CD4-positive, alpha-beta T cell treated with Interleukin-17A for 1 hour (primary cell): ENCODE data around the gene GREM1.

Experiments used
- DNase-seq: peaks from one replicate; pipeline ENCODE4 v3.0.0-alpha.2; 2020

Gene GREM1

DNA sequence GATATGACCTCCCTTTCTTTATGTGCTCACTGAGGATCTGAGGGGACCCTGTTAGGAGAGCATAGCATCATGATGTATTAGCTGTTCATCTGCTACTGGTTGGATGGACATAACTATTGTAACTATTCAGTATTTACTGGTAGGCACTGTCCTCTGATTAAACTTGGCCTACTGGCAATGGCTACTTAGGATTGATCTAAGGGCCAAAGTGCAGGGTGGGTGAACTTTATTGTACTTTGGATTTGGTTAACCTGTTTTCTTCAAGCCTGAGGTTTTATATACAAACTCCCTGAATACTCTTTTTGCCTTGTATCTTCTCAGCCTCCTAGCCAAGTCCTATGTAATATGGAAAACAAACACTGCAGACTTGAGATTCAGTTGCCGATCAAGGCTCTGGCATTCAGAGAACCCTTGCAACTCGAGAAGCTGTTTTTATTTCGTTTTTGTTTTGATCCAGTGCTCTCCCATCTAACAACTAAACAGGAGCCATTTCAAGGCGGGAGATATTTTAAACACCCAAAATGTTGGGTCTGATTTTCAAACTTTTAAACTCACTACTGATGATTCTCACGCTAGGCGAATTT, 14.9 kb downstream of the GREM1 start:
- no peak for DNase-seq

DNA sequence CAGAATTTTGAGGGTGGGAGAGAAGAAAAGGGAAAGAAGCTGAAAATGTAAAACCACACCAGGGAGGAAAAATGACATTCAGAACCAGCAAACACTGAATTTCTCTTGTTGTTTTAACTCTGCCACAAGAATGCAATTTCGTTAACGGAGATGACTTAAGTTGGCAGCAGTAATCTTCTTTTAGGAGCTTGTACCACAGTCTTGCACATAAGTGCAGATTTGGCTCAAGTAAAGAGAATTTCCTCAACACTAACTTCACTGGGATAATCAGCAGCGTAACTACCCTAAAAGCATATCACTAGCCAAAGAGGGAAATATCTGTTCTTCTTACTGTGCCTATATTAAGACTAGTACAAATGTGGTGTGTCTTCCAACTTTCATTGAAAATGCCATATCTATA, 15.5 kb downstream of the GREM1 start:
- DNase-seq: no peak

DNA sequence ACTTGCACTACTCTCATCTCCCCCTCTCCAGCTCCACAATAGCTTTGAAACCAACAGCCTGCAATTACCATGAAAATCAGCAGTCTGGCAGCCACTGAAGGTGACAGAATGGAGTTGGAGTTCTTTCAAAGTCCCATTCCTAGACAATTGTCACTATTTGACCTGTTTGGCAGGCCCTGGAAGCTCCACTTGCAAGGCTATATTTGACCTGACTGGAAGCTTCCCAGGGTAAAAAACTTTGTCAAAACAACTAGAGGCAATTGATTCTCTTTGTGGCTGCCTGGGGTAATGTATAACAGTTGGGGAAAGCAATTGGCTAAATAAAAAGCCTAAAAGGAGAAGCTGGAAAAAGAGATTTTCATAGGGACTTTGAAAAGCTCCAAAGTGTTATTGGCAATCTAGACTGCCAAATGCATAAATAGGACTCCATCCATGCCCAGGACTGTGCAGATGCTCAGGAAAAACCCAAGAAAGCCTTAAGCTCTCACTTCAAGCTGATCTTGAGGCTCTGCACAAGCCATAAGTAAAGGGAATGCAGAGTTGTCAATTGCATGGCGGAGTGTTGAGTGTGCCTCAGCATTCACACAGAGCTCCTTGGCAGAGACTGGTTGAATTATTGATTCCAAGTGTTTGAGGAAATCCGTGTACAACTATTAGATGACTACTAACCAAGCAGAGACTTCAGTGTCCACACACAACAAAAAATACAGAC, 18.3 kb downstream of the GREM1 start:
- DNase-seq: no peak

DNA sequence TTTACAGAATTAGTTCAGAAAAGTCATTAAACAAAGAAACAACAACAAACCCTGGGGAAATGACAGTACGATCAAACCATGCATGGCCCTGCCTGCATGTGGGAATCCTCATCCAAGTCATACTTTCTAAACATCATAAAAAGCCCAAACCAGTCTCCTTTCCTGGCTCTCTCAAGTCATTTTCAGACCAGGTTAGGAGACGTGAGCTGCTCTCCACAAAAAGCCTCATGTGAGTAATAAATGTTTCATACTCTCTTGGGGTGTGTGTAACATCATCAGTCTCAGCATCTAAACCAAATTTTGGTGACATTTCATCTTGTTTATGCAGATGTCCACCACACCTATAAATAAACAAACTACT, 18.9 kb downstream of the GREM1 start:
- DNase-seq: no peak

DNA sequence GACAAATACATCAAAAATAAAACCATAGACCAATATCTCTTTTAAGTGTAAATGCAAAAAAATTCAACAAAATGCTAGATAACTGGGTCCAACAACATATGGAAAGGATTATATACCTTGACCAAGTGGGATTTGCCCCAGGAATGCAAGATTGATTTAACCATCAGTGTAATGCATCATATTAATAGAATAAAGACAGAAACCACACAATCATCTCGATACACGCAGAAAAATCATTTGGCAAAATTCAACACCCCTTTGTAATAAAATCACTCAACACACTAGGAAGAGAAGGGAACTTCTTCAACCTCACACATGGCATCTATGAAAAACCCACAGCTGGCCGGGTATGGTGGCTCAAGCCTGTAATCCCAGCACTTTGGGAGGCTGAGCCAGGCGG, 19.5 kb downstream of the GREM1 start:
- DNase-seq: no peak

DNA sequence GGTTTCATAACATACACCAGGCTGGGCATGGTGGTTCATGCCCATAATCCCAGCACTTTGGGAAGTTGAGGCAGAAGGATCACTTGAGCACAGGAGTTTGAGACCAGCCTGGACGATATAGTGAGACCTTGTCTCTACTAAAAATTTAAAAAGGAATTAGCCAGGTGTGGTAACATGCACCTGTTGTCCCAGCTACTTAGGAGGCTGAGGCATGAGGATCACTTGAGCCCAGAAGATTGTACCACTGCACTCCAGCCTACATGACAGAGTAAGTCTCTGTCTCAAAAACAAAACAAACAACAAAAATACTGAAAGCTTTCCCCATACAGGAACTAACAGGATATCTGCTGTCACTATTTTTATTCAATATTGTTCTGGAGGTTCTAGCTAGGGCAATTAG, 20.9 kb downstream of the GREM1 start:
- no peak for DNase-seq

DNA sequence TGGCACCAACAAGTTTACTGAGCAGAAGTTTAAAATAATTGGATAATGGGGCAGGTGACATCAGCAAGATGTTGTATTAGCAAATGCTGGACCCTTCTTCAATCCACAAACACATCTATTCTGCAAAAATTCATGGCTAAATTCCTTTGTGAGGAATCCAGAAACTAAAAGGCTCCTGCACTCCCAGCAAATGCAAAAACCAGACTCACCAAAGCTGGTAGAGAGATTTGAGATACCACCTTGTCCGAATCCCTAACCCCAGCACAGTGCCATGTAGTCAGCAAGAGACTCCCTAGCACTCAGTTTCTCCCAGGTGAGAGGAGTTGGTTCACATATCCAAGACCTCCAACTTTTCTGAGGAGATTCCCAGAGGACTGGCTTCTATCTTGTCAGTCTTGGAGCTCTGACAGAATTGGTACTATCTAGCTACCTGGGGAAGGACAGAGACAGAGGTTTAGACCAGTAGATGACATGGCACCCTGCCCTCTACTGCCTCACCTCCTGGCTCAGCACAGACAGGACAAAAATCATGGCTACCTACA, 21.8 kb downstream of the GREM1 start:
- DNase-seq: no peak

DNA sequence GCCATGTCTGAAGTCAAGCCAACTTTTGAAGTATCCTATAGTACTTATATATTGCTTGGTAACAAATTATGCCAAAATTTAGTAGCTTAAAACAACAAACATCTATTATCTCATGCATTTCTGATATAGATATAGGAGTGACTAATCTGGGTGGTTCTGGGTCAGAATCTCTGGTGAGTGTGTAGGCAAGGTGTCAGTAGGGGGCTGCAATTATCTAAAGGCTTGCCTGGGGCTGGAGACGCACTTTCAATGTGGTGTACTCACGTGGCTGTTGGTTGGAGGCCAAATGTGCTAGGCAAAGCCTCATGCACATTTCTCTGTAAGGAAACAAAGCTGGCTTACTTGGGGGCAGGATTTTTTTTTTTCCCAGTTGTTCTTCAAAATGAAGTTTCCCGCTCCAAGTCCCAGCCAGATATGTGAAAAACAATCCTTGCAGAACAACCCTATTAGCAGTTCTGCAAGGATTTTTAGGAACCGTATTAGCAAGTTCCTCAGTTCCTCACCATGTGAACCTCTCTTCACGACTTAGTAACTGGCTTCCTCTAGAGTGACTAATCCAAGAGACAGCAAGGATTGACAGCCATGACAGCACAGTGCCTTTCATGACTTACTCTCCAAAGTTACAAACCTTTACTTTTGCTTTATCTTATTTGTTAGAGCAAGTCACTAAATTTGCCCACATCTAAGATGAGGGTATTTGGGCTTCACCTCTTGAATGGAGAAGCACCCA, 25.8 kb downstream of the GREM1 start:
- no peak for DNase-seq

DNA sequence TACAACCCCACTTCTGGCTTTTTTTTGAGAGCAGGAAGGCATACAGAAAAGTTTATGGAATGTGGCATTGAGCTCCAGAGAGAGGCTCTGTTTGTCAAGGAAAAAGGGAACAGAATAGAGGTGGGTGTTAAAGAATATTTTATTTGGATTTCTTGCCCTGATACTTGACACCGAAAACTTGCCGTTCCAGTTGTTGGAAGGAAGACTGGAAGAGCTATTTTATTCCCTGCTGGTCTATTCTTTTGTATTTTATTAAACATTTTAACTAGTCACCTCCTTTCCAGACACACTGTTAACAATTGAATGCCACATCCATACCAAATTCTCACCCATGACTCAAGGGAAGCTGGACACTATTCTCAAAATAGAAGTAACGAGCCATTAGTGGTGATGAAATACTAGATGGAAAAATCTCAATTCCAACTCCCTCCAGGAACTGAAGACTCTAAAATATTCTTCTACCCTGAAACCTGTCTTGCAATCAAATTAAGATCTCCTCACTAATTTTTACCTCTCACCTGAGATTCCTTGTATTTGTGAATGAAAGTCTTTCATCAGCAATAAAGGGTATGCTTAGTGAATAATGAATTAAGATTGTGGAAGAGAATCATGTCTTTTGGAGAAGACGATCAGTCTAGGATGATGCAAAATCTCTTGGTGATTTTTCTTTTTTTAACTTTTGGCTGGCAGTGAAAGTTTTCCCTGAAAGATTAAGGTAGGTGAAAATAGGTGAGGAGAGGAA, 28.5 kb downstream of the GREM1 start:
- no peak for DNase-seq

DNA sequence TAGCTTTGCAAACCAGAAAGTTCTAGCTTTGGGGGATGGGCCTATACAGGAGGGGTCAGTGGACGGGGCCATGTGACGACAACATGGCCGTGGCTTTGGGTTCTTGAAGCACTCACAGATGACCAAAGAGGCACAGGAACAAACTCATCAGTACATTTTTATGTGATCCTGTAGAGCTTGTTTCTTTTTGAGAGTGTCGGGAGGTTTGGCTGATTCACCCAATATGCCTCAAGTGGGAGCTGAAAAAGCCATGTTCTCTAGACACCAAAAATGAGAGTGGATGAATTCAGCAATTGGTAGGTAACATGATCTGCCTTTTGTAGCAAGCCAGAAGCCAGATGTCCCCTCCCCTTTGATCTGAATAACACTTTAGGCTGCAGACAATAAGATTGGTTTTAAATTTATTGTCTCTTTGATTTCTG, 30.1 kb downstream of the GREM1 start:
- no peak for DNase-seq

DNA sequence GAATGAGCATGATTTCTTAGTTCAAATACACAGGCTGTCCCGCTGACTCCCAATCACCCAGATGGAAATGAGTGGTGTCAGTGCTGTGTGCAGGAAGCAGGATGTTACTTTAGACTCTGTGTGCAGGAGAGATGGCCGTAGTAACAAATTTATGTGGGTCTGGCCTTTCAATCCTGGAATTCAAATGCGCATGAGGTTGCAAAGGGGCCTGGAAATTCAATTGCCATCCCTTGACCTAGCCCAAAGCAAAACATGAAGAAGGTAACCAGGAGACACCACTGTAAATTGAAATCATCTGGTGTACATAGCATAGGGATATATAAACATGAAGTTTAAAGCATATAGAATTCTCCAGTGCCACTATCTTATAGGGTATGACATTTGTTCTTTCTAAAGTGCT, 33.2 kb downstream of the GREM1 start:
- DNase-seq: no peak

DNA sequence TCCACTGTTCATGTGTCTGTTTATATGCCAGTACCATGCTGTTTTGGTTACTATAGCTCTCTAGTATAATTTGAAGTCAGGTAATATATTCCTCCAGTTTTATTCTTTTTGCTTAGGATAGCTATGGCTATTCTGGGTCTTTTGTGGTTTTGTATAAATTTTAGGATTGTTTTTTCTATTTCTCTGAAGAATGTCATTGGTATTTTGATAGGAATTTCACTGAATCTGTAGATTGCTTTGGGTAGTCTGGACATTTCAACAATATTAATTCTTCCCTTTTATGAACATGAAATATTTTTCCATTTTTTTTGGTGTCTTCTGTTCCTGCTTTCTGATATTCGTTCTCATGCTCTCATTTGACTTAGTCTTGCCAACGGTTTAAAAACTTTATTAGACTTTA, 39.6 kb downstream of the GREM1 start:
- DNase-seq: no peak

DNA sequence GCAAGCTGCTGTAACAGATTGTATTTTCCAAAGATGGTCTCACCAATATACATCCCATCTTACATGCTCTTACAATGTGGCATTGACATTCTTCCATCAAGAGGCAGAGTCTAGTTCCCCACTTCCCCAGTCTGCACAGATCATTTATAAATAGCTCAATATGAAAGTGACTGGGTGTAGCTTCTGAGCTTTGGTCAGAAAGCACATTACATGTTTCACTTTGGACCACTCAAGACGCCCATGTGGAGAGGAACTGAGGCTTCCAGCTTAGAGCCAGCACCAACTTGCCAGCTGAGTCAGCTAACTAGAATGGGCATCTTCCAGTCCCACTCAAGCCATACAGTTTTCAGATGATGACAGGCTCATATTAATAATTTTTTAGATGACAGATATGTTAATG, 45.5 kb downstream of the GREM1 start:
- no peak for DNase-seq

DNA sequence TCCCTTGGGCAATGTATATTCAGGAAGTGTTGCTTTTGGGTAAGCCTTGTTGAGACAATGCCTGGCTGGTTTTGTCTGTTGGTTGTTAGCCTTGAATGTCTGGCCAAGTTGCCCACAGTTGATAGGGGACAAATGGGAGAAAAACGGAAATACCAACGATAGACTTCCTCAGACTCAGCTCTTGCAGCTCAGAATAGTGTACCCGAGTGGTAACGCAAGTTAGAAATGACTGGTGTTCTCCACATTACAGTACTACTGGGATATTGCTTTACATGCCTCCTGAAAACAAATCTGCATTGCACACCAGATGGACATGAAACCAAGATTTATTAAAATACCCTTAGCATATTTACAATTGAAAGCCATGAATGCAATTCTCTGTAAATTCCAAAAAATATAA, 47.4 kb downstream of the GREM1 start:
- DNase-seq: no peak

DNA sequence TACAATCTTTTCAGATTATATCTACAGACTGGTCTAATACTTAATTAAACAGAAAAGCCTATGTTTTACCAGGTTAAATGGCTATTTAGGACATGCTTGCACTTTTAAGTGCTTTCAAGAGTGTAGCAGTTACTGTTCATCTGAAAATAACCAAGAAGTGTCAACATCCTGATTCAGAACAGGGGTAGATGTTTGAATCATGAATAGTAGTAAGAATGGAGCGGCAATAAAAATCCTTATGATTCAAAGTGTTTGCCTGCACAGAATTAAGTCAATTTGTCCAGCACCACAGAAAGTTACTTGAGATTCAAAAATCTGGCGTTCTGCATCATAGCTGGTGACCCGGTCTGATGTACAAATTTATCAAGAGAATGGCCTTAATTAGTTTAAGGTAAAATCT, 48.3 kb downstream of the GREM1 start:
- DNase-seq: no peak

DNA sequence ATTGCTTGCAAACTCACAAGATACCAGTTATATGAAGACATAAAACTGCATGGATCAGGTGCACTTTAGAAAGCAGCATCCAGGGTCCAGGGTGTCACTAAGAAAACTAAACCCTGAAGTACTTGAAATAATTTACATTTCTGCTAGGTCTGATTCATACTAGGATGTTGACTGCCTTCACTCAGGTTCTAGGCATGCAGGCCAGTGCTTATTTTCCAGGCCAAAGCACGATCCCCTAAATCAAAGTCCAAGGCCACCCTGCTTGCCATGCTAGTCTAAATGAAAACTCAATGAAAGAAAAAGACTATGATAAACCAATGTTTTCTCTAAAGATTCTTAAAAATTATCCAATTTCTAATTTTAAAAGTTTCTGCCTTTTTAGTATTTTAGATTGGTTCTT, 49.4 kb downstream of the GREM1 start:
- no peak for DNase-seq

DNA sequence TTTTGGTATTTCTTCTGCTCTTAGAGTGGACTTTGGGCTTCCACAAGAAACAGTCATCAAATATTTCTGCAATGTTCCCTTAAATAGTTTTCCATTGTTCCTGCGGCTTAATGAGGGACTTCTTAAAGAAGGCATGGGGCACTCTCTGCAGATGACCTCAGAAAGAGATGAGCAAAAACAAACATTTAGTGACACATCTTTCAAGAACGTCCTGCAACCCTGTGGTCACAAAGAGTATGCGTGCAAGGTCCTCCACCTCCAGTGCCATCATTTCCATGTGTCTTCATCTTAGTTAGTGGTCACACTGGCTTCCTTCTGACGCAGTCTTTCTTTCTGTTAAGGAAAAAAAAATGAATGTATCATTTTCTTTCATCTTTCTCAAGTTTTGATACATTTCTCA, 56.2 kb downstream of the GREM1 start:
- DNase-seq: no peak

DNA sequence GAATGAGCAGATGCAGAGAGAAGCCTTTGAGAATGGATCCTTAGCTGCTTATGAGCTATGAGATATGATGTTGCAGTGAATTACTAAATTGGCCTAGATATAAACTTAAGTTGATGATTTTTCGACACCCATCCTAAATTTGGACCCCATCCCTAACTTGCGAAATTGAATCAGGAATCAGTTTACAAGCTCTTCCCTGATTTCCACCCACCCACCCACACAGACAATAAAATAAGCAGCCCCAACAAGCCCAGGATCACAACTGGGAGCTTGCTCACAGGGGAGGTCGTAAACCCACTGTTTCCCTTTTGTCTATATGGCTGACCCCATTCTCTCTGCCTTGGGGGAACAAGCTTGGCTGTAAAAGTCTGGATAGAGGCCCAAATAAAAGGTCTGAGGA, 57.3 kb downstream of the GREM1 start:
- no peak for DNase-seq

DNA sequence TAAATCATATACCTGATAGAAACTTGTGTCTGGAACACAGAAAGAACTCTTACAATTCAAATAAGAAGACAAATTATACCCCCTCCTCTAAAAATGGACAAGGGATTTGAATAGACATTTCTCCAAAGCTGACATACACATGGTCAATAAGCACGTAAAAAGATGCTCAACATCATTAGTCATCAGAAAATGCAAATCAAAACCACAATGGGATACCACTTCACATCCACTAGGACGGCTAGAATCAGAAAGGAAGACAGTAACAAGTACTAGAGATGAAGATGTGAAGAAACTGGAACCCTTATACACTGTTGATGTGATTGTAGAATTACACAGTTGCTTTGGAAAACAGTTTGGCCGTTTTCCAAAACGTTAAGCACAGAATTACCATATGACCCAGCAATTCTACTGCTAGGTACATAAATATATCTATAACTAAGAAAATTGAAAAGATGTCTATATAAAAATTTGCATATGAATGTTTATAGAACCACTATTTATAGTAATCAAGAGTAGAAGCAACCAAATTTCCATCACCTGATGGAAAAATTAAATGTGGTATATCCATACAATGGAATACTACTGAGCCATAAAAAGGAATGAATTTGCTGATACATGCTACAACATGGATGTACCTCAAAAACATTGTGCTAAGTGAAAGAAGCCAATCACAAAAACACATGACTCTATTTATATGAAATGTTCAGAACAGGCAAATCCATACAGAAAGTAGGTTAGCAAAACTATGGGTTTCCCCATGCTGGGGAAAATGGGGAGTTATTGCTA, 60.8 kb downstream of the GREM1 start:
- DNase-seq: no peak

DNA sequence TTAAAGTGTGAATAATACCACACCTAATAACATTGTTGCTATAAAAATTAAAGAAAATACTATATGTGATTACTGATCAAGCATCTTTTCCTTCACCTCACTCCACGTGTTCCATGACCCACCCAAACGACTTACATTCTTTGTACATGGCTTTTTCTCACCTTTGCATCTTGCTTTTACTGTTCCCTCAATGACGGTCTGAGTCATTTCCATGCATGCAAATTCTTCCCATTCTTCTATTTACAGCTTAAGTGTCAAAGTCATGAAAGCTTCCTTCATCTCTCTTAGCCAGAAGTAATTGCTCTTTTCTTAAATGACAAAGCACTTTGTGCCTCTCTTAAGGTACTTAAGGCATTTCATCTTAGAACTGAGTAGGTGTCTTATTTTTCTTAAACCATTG, 64.0 kb downstream of the GREM1 start:
- no peak for DNase-seq

DNA sequence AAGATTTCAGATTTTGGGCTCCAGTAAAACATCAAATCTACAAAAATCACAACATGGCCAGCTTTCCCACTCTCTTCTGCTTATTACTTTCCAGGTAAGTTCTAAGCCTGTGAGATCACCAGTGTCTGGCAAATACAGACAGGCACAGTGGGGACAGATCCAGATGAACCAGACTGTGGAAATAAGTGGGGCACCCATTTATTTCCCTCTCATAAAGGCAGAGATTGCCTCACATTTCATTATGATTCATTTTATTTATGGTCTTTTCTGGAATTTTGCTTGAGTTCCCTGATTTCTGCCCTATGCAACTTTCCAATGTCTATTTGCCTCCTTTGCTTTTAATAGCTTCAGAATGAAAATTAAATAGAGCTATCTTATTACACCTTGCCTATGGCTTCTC, 66.8 kb downstream of the GREM1 start:
- DNase-seq: no peak

DNA sequence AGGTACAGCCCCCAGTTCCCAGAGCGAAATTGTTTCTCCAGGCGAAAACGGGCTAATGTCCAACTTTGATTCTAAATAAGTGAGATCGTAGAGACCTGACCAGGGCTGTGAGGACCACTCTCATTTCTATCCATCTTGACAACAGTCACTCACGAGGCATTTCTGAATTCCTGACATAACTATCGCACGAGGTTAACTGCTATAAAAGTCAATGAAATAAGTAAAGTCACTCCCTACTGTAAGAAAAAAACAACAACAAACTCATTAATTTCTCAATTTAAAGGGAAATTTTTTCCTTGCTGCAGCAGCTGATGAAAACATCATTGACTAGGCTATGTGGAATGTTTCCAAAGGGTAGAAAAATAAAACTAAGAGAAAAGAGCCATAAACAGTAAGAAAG, 69.1 kb downstream of the GREM1 start:
- DNase-seq: no peak

DNA sequence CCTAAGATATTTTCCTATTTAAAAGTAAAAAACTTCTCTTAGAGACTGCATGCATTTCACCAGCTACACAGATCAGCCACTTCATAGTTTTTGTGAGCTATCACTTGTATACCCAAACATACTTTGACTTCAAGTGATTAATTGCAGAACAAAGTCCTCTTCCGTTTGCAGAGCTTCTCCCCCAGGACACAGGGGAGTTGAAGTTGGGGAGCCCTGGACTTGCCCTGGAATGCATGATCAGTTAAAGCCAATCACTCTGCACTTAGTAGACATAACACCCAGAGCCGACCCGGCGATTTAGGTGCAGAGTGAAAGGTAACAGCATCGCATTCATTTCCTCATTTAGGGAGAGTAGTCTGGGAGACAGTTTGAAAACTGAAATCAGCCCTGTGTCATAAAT, 70.1 kb downstream of the GREM1 start:
- DNase-seq: no peak
